ENCODE results near the gene RNU6-9.
"Not testable (repeated sequence)": the region's sequence is repeated elsewhere in the genome, so short reads cannot be mapped to it uniquely, and the experiment has no call there.

RNU6-9 gene

DNA sequence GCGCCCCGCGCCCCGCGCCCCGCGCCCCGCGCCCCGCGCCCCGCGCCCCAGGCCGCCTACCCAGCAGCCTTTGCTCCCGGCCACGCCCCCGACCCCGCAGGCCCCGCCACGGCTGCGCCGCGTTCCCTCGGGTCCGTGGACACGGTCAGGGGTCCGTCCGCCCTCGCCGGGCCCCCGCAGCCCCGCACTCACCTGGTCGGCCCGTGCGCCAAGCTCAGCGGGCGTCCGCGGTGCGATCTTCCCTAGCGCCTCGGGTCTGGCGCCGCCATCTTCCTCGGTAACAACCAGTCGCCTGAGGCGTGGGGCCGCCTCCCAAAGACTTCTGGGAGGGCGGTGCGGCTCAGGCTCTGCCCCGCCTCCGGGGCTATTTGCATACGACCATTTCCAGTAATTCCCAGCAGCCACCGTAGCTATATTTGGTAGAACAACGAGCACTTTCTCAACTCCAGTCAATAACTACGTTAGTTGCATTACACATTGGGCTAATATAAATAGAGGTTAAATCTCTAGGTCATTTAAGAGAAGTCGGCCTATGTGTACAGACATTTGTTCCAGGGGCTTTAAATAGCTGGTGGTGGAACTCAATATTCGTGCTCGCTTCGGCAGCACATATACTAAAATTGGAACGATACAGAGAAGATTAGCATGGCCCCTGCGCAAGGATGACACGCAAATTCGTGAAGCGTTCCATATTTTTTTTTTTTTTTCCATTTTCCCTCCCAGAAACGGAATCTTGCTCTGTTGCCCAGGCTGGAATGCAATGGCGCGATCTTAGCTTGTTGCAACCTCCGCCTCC lies at the start of gene RNU6-9, which contains the start of gene MED16:
TSS of gene RNU6-9 (plus strand) at position 591 of the 796 bp plus-strand sequence.
TSS of gene MED16 (minus strand) at position 294 of the 796 bp plus-strand sequence. CDS start 2,056 bp downstream, outside the sequence.
- peak; percentile 97 for DNase-seq

DNA sequence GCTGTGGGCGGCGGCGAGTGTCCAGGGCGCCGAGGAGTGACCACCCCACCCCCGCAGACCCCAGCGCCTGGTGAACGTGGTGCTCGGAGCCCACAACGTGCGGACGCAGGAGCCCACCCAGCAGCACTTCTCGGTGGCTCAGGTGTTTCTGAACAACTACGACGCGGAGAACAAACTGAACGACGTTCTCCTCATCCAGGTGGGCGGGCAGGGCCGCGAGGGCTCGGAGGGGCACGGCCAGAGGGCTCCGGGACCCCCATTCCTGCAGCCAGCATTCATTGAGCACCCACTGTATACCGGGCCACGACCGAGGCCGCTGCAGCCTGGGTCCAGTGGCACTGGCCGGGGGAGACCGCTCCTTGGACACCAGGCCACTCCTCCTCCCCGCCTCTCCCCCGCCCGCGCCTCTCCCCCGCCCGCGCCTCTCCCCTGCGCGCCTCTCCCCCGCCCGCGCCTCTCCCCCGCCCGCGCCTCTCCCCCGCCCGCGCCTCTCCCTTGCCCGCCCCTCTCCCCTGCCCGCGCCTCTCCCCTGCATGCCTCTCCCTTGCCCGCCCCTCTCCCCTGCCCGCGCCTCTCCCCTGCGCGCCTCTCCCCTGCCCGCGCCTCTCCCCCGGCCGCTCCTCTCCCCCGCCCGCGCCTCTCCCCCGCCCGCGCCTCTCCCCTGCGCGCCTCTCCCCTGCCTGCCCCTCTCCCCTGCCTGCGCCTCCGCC lies 49.3 kb upstream of the RNU6-9 start:
- DNase-seq = no peak

DNA sequence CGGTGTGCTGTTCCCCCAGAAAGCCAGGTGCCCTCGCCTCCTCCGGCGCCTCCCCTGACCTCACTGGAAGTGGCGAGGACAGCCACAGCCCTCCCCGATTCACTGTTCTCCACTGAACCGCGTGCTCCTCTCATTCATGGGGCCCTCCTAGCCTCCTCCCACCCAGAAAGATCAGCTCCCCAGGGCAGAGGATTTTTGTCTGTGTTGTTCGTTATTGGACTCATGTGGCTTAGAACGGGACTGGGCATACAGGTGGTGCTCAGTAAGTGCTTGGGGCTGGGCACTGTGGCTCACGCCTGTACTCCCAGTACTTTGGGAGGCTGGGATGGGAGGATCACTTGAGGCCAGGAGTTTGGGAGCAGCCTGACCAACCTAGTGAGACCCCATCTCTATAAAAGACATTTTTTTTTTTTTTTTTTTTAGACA lies 48.7 kb upstream of the RNU6-9 start:
- no peak for DNase-seq

DNA sequence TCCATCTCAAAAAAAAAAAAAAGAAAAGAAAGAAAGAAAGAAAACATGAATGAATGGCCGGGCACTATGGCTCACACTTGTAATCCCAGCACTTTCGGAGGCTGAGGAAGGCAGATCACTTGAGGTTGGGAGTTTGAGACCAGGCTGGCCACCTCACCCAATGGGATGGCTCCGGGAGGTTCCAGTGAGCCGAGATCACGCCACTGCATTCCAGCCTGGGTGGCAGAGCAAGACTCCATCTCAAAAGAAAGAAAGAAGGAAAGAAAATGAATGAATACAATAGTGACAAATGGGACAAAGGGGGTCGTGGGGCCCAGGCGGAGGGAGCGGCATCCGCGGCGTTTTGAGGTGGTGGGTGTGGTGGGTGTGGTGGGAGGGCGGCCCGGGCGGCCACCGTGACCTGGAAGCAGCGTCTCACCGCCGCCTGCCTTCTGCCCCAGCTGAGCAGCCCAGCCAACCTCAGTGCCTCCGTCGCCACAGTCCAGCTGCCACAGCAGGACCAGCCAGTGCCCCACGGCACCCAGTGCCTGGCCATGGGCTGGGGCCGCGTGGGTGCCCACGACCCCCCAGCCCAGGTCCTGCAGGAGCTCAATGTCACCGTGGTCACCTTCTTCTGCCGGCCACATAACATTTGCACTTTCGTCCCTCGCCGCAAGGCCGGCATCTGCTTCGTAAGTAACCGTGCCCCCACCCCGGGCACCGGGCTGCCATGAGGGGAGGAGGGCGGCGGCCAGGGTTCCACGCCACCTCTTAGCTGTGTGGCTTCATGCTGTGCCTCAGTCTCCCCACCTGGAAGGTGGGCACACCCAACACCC lies 47.4 kb upstream of the RNU6-9 start:
- no peak for DNase-seq

DNA sequence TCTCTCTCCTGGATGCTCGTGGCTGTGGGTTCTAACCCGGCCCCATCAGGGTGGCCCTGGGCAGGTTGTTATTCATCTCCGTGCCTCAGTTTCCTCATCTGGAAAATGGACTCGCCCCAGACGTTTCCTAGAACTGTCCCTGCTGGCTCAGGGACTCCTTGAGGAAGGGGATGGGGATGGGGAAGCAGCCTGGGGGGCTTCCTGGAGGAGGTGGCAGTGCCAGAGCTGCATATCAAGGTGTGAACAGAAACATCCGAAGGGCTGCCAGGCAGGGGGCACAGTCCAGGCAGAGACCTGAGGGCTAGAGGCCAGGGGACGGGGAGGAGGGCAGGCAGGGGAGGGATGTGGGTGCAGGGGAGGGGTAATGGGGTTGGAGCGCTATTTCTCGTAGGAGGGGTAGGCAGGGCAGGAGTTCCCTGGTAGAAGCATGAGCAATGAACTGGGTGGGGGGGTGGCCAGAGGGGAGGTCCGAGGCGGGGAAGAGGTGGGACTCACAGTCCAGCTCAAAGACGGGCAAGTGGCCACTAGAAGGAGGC lies 44.8 kb upstream of the RNU6-9 start:
- no peak for DNase-seq

DNA sequence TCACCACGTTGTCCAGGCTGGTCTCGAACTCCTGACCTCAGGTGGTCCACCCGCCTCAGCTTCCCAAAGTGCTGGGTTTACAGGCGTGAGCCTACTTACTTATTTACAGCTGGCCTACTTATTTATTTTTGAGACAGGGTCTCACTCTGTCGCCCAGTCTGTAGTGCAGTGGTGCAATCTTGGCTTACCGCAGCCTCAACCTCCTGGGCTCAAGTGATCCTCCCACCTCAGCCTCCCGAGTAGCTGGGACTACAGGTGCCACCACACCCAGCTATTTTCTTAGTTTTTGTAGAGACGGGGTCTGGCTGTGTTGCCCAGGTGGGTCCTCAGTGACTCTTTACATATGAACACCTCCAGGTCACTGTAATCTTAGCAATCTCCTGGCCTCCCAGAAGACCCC lies 44.1 kb upstream of the RNU6-9 start:
- not testable (repeated sequence) for DNase-seq

DNA sequence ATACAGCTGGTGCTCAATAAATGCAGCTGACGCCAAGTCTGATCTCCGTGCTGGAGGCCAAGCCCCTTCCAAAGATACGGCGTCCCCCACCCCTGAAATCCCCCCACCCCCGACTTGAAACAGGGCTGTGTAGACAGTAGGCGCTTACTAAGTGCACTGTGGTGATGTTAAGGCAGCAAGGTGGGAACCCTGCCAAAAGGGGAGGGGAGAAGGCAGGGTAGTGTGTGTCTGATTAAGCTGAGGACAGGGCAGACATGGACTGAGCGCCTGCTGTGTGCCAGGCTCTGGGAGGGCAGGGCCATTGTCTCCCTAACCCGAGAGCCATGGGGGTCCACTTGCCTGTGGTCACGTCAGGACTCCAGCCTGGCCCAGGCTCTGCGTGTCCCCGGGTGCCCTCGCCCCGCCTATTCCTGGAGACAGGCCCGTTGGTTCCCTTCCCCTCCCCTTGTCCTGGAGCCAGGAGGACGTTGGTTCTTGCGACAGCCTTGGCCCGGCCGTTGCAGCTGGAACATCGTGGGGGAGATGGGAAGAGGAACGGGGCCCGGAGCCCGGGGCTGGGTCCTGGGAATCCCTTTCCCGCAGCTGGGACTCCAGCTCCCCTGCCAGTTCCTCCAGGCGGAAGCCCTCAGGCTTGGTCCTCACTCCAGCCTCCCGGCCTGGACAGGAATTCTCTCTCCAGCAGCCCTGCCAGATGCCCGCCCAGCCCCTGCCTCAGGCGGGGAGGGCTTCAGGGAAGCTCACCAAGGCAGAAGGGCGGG lies 42.9 kb upstream of the RNU6-9 start:
- DNase-seq = no peak

DNA sequence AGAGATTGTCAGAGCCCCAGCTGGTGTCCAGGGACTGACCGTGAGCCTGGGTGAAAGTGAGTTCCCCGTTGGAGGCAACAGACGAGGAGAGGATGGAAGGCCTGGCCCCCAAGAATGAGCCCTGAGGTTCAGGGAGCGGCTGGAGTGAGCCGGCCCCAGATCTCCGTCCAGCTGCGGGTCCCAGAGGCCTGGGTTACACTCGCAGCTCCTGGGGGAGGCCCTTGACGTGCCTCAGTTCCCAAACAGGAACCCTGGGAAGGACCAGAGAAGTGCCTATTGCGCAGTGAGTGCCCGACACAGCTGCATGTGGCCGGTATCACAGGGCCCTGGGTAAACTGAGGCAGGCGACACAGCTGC lies 42.3 kb upstream of the RNU6-9 start:
- no peak for DNase-seq

DNA sequence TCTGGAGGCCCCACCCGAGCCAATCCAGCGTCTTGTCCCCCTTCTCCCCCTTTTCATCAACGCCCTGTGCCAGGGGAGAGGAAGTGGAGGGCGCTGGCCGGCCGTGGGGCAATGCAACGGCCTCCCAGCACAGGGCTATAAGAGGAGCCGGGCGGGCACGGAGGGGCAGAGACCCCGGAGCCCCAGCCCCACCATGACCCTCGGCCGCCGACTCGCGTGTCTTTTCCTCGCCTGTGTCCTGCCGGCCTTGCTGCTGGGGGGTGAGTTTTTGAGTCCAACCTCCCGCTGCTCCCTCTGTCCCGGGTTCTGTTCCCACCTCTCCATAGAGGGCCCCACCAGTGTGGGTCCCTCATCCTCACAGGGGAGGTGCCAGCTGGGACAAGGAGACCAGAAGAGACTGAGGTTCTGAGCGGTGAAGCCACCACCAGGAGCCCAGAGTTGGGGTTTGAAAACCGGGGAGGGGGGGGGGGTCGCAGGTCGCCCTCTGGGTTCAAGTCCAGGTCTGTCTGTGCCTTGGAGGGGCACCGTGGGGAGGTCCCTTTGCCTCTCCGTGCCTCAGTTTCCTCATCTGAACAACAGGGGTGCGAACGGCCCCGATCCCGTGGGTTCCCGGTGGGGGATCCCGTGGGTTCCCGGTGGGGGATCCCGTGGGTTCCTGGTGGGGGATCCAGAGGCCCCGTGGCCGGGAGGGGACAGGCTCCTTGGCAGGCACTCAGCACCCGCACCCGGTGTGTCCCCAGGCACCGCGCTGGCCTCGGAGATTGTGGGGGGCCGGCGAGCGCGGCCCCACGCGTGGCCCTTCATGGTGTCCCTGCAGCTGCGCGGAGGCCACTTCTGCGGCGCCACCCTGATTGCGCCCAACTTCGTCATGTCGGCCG lies 40.9 kb upstream of the RNU6-9 start, which contains the start of gene ELANE:
TSS of gene ELANE (plus strand) at position 168 of the 878 bp plus-strand sequence. CDS start at position 194, 26 bp downstream.
- no peak for DNase-seq

DNA sequence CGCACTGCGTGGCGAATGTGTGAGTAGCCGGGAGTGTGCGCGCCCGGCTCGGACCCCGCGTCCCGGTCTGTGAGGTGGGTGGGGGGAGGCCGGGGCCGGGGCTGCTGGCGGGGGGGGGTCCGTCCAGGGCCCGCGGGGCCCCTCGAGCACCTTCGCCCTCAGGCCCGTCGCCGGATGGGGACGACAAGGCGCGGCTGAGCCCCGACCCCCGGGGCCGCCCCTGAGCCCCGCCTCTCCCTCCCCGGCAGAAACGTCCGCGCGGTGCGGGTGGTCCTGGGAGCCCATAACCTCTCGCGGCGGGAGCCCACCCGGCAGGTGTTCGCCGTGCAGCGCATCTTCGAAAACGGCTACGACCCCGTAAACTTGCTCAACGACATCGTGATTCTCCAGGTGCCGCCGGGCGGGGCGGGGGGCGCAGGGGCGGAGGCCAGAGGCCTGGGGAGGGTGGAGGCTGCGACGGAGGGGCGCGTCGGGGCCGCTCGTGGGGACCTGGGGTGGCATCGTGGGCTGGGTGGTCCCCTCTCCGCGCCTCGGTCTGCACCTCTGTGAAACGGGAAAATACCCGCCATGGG lies 40.2 kb upstream of the RNU6-9 start:
- no peak for DNase-seq

DNA sequence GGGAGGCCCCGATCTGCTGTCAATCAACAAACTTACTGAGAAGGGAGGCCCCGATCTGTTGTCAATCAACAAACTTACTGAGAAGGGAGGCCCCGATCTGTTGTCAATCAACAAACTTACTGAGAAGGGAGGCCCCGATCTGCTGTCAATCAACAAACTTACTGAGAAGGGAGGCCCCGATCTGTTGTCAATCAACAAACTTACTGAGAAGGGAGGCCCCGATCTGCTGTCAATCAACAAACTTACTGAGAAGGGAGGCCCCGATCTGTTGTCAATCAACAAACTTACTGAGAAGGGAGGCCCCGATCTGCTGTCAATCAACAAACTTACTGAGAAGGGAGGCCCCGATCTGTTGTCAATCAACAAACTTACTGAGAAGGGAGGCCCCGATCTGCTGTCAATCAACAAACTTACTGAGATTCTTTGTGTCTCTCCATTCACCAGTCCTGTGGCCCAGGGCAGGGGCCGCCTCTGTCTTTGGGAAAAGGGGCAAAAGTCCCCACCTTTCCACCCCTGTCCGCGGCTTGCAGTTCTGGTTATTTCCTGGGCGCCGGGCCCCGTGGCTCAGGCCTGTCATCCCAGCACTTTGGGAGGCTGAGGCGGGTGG lies 39.6 kb upstream of the RNU6-9 start:
- not testable (repeated sequence) for DNase-seq

DNA sequence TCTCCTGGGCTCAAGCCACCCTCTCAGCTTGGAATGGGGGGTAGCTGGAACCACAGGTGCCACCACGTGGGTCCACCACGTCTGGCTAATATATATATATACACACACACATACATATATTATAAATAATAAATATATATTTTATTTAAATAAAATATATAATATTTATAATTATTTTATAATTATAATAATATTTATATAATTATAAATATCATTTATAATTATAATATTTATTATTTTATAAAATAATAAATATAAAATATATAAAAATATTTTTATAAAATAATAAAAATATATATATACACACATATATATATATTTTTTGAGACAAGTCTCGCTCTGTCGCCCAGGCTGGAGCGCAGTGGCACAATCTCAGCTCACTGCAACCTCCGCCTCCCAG lies 38.7 kb upstream of the RNU6-9 start:
- DNase-seq = no peak

DNA sequence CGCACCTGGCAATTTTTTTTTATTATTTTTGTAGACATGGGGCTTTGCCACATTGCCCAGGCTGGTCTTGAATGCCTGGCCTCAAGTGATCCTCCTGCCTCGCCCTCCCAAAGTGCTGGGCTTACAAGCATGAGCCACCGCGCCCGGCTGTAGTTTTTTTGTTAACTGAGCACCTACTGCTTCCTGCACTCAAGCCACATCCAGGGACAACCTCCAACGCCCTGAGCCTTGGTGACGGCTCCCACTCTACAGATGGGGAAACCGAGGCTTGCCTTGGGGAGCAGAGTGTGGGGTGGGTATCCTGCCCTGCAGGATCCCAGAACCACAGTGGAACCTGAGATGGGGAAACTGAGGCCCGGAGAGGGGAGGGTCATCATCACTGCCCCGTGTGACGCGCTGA lies 38.1 kb upstream of the RNU6-9 start:
- no peak for DNase-seq

DNA sequence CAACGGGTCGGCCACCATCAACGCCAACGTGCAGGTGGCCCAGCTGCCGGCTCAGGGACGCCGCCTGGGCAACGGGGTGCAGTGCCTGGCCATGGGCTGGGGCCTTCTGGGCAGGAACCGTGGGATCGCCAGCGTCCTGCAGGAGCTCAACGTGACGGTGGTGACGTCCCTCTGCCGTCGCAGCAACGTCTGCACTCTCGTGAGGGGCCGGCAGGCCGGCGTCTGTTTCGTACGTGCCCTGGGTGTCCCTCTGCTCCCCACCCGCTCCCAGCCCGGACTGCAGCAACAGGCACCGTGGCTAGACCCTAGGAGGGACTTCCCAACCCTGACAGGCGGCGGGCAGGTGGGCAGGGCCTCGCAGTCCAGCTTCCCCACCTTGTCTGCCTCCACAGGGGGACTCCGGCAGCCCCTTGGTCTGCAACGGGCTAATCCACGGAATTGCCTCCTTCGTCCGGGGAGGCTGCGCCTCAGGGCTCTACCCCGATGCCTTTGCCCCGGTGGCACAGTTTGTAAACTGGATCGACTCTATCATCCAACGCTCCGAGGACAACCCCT lies 37.6 kb upstream of the RNU6-9 start:
- no peak for DNase-seq

DNA sequence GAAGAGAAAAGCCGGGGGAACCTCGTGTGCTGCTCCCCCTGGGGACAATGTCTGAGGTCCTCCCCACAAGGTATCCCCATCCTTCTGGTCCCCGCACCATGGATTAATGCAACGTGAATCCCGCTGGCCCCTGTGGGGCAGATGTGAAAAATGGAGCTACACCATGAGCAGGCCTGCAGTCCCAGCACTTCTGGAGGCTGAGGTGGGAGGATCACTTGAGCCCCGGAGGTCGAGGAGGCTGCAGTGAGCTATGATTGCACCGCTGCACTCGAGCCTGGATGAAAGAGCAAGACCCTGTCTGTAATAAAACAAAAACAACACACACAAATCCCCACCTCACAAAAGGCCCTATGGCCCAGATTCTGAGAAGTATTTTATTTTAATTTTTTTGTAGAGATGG lies 35.0 kb upstream of the RNU6-9 start:
- DNase-seq = no peak

DNA sequence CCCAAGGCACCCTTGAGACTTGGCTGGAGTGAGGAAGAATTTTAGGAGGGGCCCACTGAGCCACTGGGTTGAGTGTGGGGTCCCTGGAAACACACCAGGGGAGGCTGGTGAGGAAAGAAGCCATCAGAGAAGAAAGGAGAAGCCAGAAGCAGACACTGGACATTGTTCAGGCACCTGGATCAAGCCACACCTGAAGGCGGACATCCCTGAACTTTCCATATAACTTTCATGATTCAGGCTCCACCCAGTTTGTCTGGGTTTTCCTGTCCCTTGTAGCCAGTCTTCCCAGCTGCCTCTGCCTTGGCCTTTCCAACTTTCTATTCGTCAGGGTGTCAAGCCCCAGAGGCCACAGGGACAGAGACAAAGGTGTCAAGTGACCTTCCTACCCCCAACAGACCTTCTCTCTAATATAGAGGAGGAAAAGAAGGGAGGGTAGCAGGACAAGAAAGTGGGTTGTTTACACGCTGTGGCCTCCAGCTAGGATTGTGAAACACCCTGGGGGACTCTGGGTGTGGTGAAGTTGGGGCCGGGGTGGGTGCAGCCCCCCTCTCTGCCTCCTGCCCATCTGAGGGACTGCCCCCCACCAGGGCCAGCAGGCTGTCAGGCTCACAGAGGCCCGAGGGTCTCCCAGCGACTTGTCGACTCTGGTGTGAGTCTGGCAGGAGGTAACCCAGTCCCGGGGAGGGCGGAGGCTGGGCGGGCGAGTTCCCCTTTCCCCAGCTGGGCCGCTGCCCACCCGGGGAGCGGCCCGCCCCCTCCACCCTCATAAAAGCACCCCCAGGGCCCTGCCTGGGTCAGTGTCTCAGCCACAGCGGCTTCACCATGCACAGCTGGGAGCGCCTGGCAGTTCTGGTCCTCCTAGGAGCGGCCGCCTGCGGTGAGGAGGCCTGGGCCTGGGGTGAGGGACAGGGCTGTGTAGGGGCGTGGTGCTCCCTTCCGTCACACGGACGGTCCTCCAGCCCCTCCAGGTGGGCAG lies 34.1 kb upstream of the RNU6-9 start, which contains the start of gene CFD:
TSS of gene CFD (plus strand) at position 797 of the 976 bp plus-strand sequence. CDS start at position 823, 26 bp downstream.
- no peak for DNase-seq

DNA sequence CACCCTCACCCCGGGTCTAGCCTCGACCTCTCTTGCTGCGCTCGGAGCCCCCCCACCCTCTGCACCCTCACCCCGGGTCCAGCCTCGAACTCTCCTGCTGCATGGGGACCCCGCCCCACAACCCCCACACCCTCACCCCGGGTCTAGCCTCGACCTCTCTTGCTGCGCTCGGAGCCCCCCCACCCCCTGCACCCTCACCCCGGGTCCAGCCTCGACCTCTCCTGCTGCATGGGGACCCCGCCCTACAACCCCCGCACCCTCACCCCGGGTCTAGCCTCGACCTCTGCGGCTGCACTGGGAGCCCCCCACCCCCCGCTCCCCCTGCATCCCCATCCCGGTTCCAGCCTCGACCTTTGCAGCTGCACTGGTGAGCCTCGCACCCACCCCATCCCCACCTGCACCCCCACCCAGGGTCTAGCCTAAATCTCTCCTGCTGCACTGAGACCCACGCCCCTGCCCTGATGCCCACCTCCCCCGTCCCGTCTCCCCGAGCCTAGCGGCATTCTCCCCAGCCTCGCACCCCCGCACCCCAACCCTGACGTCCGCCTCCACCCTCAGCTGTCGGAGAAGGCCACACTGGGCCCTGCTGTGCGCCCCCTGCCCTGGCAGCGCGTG lies 32.0 kb upstream of the RNU6-9 start:
- DNase-seq = no peak
